HCT116 (cell line): Measurements from ENCODE around the gene SP110. TPM values are rescaled to one million over a fixed set of nuclear protein-coding genes. Genes with fewer than 3 reads are reported as not detected.

Experiments used
- ATAC-seq: fragments of 200-7000 bp; cut with Tn5 transposase; 2 replicates; pipeline ENCODE4 v1.9.1; 2020; ENCODE audit warnings: mild to moderate bottlenecking, moderate library complexity
- BruUV-seq: library from RNA; stranded (reverse); fragments of 400-500 nt; replicated peaks from 2 replicates; lab custom pipeline; 2021; lab: Mats Ljungman, UMichigan
- CTCF ChIA-PET: fragments of 300-600 bp; sonication (Branson Sonifier 250); formaldehyde crosslinking; loops from one replicate; lab custom pipeline; 2021; ENCODE audit warnings: antibody characterized with exemption; lab: Charles Lee
- POLR2A ChIA-PET: fragments of 300-600, 350-600 bp; sonication (Branson Sonifier 250); formaldehyde crosslinking; loops from one replicate; lab custom pipeline; 2021; ENCODE audit warnings: antibody characterized with exemption; lab: Charles Lee
- RAD21 ChIA-PET, 2 experiments: fragments of 300-600 bp; sonication (Branson Sonifier 250); formaldehyde crosslinking; loops; one replicate each; lab custom pipeline; 2023; ENCODE audit warnings: low total read pairs in 2 of 2; ENCODE audit not compliant: uncharacterized antibody in 2 of 2, unreplicated experiment in 2 of 2, low non-redundant PET in 1 of 2; lab: Charles Lee
- DNase-seq: peaks from one replicate; pipeline ENCODE4 v3.0.0-alpha.2; 2010; ENCODE audit warnings: low read depth, low spot score
- H2AFZ ChIP-seq: fragments of 200-600 bp; shearing (Covaris generic), sonication (generic); 2 replicates; pipeline ENCODE4 v1.6.1; 2017; ENCODE audit warnings: low read depth, mixed run types, mixed read lengths, antibody characterized with exemption, low read length; ENCODE audit not compliant: poor library complexity, severe bottlenecking
- H3K27ac ChIP-seq: 2 replicates; pipeline ENCODE4 v1.5.1; 2012; ENCODE audit warnings: low read depth, low read length
- H3K27me3 ChIP-seq: fragments of 200-600 bp; sonication (generic); 2 replicates; pipeline ENCODE4 v1.6.1; 2016; ENCODE audit warnings: mixed run types, low read length, mixed read lengths; ENCODE audit not compliant: insufficient read depth
- H3K36me3 ChIP-seq, 2 experiments: fragments of 200-500 bp in 1 of 2; fragments of 200-600 bp in 1 of 2; sonication (Bioruptor generic) in 1 of 2; sonication (generic) in 1 of 2; 2 replicates each; pipeline versions ENCODE4 v1.5.1 to v1.6.1; 2014 to 2016; ENCODE audit warnings: low read length in 2 of 2, inconsistent platforms in 1 of 2, mixed read lengths in 1 of 2, mixed run types in 1 of 2; ENCODE audit not compliant: insufficient read depth in 2 of 2, control insufficient read depth in 1 of 2
- H3K4me1 ChIP-seq, 2 experiments: fragments of 200-600 bp in 1 of 2; sonication (generic) in 1 of 2; 2 replicates each; pipeline versions ENCODE4 v1.5.1 to v1.6.1; 2012 to 2017; ENCODE audit warnings: low read length in 2 of 2, inconsistent platforms in 1 of 2, mild to moderate bottlenecking in 1 of 2, mixed read lengths in 1 of 2, mixed run types in 1 of 2, moderate library complexity in 1 of 2; ENCODE audit not compliant: insufficient read depth in 2 of 2, control insufficient read depth in 1 of 2
- H3K4me2 ChIP-seq: fragments of 200-600 bp; sonication (generic); 2 replicates; pipeline ENCODE4 v1.6.1; 2017; ENCODE audit warnings: mixed run types, low read length, mixed read lengths
- H3K4me3 ChIP-seq, 2 experiments: fragments of 200-600 bp in 1 of 2; sonication (generic) in 1 of 2; replicated peaks in 1 of 2; 2 replicates each; pipeline ENCODE4 v1.5.1; 2011 to 2016; ENCODE audit warnings: low read length in 2 of 2, control low read depth in 1 of 2, low read depth in 1 of 2, mild to moderate bottlenecking in 1 of 2, mixed read lengths in 1 of 2, mixed run types in 1 of 2
- H3K79me2 ChIP-seq: fragments of 200-600 bp; sonication (generic); 2 replicates; pipeline ENCODE4 v1.6.1; 2017; ENCODE audit warnings: mild to moderate bottlenecking, mixed run types, low read length, moderate library complexity, mixed read lengths; ENCODE audit not compliant: insufficient read depth
- H3K9ac ChIP-seq: fragments of 200-600 bp; sonication (generic); 2 replicates; pipeline ENCODE4 v1.6.1; 2016; ENCODE audit warnings: low read length, mixed read lengths
- H3K9me2 ChIP-seq: fragments of 200-600 bp; sonication (generic), shearing (Covaris generic); 2 replicates; pipeline ENCODE4 v1.6.1; 2017; ENCODE audit warnings: mixed run types, mild to moderate bottlenecking, moderate library complexity; ENCODE audit not compliant: insufficient read depth
- H3K9me3 ChIP-seq, 2 experiments: fragments of 200-500 bp in 1 of 2; fragments of 200-600 bp in 1 of 2; sonication (Bioruptor generic) in 1 of 2; sonication (generic) in 1 of 2; 2 replicates each; pipeline ENCODE4 v1.6.1; 2014 to 2017; ENCODE audit warnings: low read length in 2 of 2, mixed read lengths in 2 of 2, inconsistent platforms in 1 of 2, low read depth in 1 of 2, mild to moderate bottlenecking in 1 of 2, mixed run types in 1 of 2, moderate library complexity in 1 of 2; ENCODE audit not compliant: control insufficient read depth in 1 of 2, insufficient read depth in 1 of 2
- H4K20me1 ChIP-seq: fragments of 200-600 bp; sonication (generic), shearing (Covaris generic); 2 replicates; pipeline ENCODE4 v1.6.1; 2017; ENCODE audit warnings: mixed run types, mild to moderate bottlenecking, moderate library complexity; ENCODE audit not compliant: insufficient read depth
- CBX3 ChIP-seq: IDR thresholded peaks from 2 replicates; pipeline ENCODE4 v1.6.1; 2012; ENCODE audit warnings: low read depth
- CEBPB ChIP-seq: IDR thresholded peaks from 2 replicates; pipeline ENCODE4 v1.6.1; 2012; ENCODE audit warnings: low read depth
- EZH2 ChIP-seq: fragments of 200-600 bp; sonication (generic); IDR thresholded peaks from 2 replicates; pipeline ENCODE4 v1.6.1; 2017; ENCODE audit warnings: antibody characterized with exemption, mixed run types
- FOSL1 ChIP-seq: IDR thresholded peaks from 2 replicates; pipeline ENCODE4 v1.6.1; 2012; ENCODE audit warnings: low read depth
- POLR2AphosphoS5 ChIP-seq: IDR thresholded peaks from 2 replicates; pipeline ENCODE4 v1.6.1; 2011; ENCODE audit warnings: mild to moderate bottlenecking, low read depth, low read length, moderate library complexity
- SP1 ChIP-seq: IDR thresholded peaks from 2 replicates; pipeline ENCODE4 v1.6.1; 2012; ENCODE audit warnings: low read depth
- SRF ChIP-seq: IDR thresholded peaks from 2 replicates; pipeline ENCODE4 v1.6.1; 2012; ENCODE audit warnings: low read depth
- TCF7L2 ChIP-seq: IDR thresholded peaks from 2 replicates; pipeline ENCODE4 v1.7.0; 2011; ENCODE audit warnings: borderline replicate concordance, inconsistent platforms; ENCODE audit not compliant: insufficient read depth, insufficient read length; ENCODE audit errors: extremely low read depth
- YY1 ChIP-seq: IDR thresholded peaks from 2 replicates; pipeline ENCODE4 v1.6.1; 2011; ENCODE audit warnings: low read length, low read depth, moderate library complexity, mild to moderate bottlenecking; ENCODE audit not compliant: insufficient replicate concordance; ENCODE audit errors: extremely low read depth
- ZFX ChIP-seq: fragments of 450-650 bp; IDR thresholded peaks from 2 replicates; pipeline ENCODE4 v1.6.1; 2017
- ZNF274 ChIP-seq: fragments of 200-500 bp; sonication (Bioruptor generic); IDR thresholded peaks from 2 replicates; pipeline ENCODE4 v1.6.1; 2014; ENCODE audit warnings: mild to moderate bottlenecking, low read depth, low read length, inconsistent platforms
- intact Hi-C: fragments of 100-400 bp; cut with micrococcal nuclease; formaldehyde crosslinking; loops from 2 replicates; pipeline ENCODE4 v1.10.0; 2022
- total RNA-seq: library from RNA; stranded (reverse); gene quantifications from one replicate; pipeline ENCODE4 v1.2.1, GENCODE V29; 2021; ENCODE audit not compliant: unreplicated experiment
- TF ChIP-seq, protein P1 (sequence below): IDR thresholded peaks from 2 replicates; pipeline ENCODE4 v1.6.1; 2012
- TF ChIP-seq, protein P2 (sequence below), 3 experiments: fragments of 200-600 bp in 1 of 3; sonication (generic) in 1 of 3; IDR thresholded peaks in 2 of 3; conservative IDR thresholded peaks in 1 of 3; 2 replicates each; pipeline ENCODE4 v1.5.1; 2012 to 2017; ENCODE audit warnings: low read depth in 2 of 3, low read length in 2 of 3, antibody characterized with exemption in 1 of 3, borderline replicate concordance in 1 of 3, control low read depth in 1 of 3, mild to moderate bottlenecking in 1 of 3, mixed read lengths in 1 of 3, mixed run types in 1 of 3, moderate library complexity in 1 of 3; ENCODE audit not compliant: insufficient read depth in 1 of 3
- TF ChIP-seq, protein P3 (sequence below): IDR thresholded peaks from 2 replicates; pipeline ENCODE4 v1.6.1; 2012
- TF ChIP-seq, protein P4 (sequence below): IDR thresholded peaks from 2 replicates; pipeline ENCODE4 v1.6.1; 2012; ENCODE audit warnings: low read depth

The SP110 gene
- total RNA-seq, 1 experiment from 2014 or later, result 8.5 TPM

DNA sequence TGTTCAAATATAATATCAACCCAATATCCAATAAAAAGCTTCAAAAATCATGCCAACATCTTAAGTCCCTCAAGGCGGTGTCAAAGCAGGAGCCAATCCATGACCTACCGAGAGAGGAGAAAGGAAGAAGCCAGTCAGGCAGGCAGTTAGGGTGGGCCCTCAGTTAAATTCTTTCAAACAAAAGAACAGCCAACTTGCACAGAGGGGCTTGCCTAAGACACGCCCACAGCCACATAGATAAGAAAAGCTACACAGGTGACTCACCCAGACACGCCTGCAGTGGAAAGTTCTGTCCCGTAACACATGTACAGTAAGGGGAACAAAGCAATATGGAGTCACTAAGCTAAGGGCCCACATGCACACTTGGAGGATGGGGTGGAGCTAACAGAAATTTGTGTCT, 61.3 kb downstream of the SP110 start:
- TF ChIP-seq, protein P1, sequence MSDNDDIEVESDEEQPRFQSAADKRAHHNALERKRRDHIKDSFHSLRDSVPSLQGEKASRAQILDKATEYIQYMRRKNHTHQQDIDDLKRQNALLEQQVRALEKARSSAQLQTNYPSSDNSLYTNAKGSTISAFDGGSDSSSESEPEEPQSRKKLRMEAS, result no peak
- TF ChIP-seq SP1 (no peak), CBX3 (no peak), POLR2AphosphoS5 (no peak), ZNF274 (no peak), TCF7L2 (no peak), EZH2 (no peak), CEBPB (no peak), FOSL1 (no peak), SRF (no peak), YY1 (no peak), ZFX (no peak)
- TF ChIP-seq, protein P2, sequence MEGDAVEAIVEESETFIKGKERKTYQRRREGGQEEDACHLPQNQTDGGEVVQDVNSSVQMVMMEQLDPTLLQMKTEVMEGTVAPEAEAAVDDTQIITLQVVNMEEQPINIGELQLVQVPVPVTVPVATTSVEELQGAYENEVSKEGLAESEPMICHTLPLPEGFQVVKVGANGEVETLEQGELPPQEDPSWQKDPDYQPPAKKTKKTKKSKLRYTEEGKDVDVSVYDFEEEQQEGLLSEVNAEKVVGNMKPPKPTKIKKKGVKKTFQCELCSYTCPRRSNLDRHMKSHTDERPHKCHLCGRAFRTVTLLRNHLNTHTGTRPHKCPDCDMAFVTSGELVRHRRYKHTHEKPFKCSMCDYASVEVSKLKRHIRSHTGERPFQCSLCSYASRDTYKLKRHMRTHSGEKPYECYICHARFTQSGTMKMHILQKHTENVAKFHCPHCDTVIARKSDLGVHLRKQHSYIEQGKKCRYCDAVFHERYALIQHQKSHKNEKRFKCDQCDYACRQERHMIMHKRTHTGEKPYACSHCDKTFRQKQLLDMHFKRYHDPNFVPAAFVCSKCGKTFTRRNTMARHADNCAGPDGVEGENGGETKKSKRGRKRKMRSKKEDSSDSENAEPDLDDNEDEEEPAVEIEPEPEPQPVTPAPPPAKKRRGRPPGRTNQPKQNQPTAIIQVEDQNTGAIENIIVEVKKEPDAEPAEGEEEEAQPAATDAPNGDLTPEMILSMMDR (IDR thresholded peaks at IDR 0.05 in 2 of 3, conservative IDR thresholded peaks at IDR 0.05 in 1 of 3; ENCODE audit: borderline replicate concordance in 1 of 3, insufficient read depth in 1 of 3, low read depth in 2 of 3, low read length in 2 of 3), result no peak
- TF ChIP-seq, protein P3, sequence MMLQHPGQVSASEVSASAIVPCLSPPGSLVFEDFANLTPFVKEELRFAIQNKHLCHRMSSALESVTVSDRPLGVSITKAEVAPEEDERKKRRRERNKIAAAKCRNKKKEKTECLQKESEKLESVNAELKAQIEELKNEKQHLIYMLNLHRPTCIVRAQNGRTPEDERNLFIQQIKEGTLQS, result no peak
- TF ChIP-seq, protein P4, sequence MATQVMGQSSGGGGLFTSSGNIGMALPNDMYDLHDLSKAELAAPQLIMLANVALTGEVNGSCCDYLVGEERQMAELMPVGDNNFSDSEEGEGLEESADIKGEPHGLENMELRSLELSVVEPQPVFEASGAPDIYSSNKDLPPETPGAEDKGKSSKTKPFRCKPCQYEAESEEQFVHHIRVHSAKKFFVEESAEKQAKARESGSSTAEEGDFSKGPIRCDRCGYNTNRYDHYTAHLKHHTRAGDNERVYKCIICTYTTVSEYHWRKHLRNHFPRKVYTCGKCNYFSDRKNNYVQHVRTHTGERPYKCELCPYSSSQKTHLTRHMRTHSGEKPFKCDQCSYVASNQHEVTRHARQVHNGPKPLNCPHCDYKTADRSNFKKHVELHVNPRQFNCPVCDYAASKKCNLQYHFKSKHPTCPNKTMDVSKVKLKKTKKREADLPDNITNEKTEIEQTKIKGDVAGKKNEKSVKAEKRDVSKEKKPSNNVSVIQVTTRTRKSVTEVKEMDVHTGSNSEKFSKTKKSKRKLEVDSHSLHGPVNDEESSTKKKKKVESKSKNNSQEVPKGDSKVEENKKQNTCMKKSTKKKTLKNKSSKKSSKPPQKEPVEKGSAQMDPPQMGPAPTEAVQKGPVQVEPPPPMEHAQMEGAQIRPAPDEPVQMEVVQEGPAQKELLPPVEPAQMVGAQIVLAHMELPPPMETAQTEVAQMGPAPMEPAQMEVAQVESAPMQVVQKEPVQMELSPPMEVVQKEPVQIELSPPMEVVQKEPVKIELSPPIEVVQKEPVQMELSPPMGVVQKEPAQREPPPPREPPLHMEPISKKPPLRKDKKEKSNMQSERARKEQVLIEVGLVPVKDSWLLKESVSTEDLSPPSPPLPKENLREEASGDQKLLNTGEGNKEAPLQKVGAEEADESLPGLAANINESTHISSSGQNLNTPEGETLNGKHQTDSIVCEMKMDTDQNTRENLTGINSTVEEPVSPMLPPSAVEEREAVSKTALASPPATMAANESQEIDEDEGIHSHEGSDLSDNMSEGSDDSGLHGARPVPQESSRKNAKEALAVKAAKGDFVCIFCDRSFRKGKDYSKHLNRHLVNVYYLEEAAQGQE, result no peak
- DNase-seq (no peak), ATAC-seq (no peak)
- Histone ChIP-seq H4K20me1 (no peaks in the 10 kb centered on the region), H3K36me3 (no peaks in the 10 kb centered on the region), H3K4me2 (no peak overlapping the region), H3K9me3 (no peaks in the 10 kb centered on the region), H3K27ac (no peak overlapping the region), H3K27me3 (no peaks in the 10 kb centered on the region), H2AFZ (no peak overlapping the region), H3K9ac (no peak overlapping the region), H3K79me2 (no peaks in the 10 kb centered on the region), H3K4me1 (peaks cover 0 to 2% of the 10 kb centered on the region in 2 experiments; a peak in 2 of 4 replicates), H3K9me2 (no peaks in the 10 kb centered on the region), H3K4me3 (no peak overlapping the region)
- RAD21 ChIA-PET, result interaction anchor here in 1 of 2 experiments (1.2 to 1.9 kb wide), 2 partner anchors 91 to 150 kb away, joined by 3 to 5 read pairs; no protein-coding TSS in a partner anchor
- POLR2A ChIA-PET, result no interaction called here
- BruUV-seq, result no TSS peak
- CTCF ChIA-PET, result interaction anchor here (1.0 to 4.3 kb wide), 4 partner anchors 8 to 377 kb away, joined by 3 to 31 read pairs (median 6); partner anchors contain the start of gene SLC16A14
- intact Hi-C loops, result no loop called here
